ENCODE measurements around the gene SAMD14. TPM values are rescaled to one million over a fixed set of nuclear protein-coding genes. Genes with fewer than 3 reads are reported as not detected.

SAMD14 gene
- total RNA-seq, 1 donor from 2014 or later = 2.3 TPM

GRCh38 chr17:50133769-50134099 is 3.8 kb upstream of the SAMD14 start:
- no peak for DNase-seq (ENCODE audit: low read depth)

GRCh38 chr17:50133028-50133768 is 3.2 kb upstream of the SAMD14 start:
- DNase-seq (ENCODE audit: low read depth) = peak; percentile 80

- DNase-seq (ENCODE audit: low read depth) = no peak
Measured at GRCh38 chr17:50132104-50132794, 2.3 kb upstream of the SAMD14 start.

GRCh38 chr17:50130559-50131305 is 772 bp upstream of the SAMD14 start:
- no peak for DNase-seq (ENCODE audit: low read depth)

- no peak for DNase-seq (ENCODE audit: low read depth)
Measured at GRCh38 chr17:50129353-50129727, 620 bp downstream of the SAMD14 start.

GRCh38 chr17:50128441-50129352 is 1.3 kb downstream of the SAMD14 start:
- DNase-seq (ENCODE audit: low read depth) = no peak

- DNase-seq (ENCODE audit: low read depth) = peak; percentile 35
Measured at GRCh38 chr17:50127697-50128361, 2.1 kb downstream of the SAMD14 start.

- no peak for DNase-seq (ENCODE audit: low read depth)
Measured at GRCh38 chr17:50125420-50125997, 4.5 kb downstream of the SAMD14 start.

- DNase-seq (ENCODE audit: low read depth) = peak; percentile 58
Measured at GRCh38 chr17:50123649-50124349, 6.2 kb downstream of the SAMD14 start.

GRCh38 chr17:50122945-50123344 is 7.0 kb downstream of the SAMD14 start:
- DNase-seq (ENCODE audit: low read depth) = no peak

- DNase-seq (ENCODE audit: low read depth) = no peak
Measured at GRCh38 chr17:50120475-50121253, 9.3 kb downstream of the SAMD14 start.

GRCh38 chr17:50118828-50119218 is 11.1 kb downstream of the SAMD14 start:
- no peak for DNase-seq (ENCODE audit: low read depth)

GRCh38 chr17:50118076-50118827 is 11.7 kb downstream of the SAMD14 start:
- no peak for DNase-seq (ENCODE audit: low read depth)

GRCh38 chr17:50117202-50118051 is 12.5 kb downstream of the SAMD14 start:
- no peak for DNase-seq (ENCODE audit: low read depth)

- no peak for DNase-seq (ENCODE audit: low read depth)
Measured at GRCh38 chr17:50115756-50116155, 14.2 kb downstream of the SAMD14 start.

GRCh38 chr17:50114849-50115357 is 15.1 kb downstream of the SAMD14 start:
- DNase-seq (ENCODE audit: low read depth) = peak; percentile 75

GRCh38 chr17:50114401-50114800 is 15.6 kb downstream of the SAMD14 start:
- no peak for DNase-seq (ENCODE audit: low read depth)

Measured in renal cortical epithelial cell (primary cell).